H1 (cell line): Measurements from ENCODE around the gene CCDC152.

Source experiments
- CEBPB ChIP-seq: IDR thresholded peaks from 2 replicates; pipeline ENCODE4 v1.6.1; 2012; ENCODE audit warnings: low read depth, low read length
- CTCF ChIP-seq, 3 experiments: IDR thresholded peaks; 1 replicate in 2 of 3; 2 replicates in 1 of 3; pipeline versions ENCODE4 v1.5.1 to v1.6.1; 2011; ENCODE audit warnings: low read length in 3 of 3, mild to moderate bottlenecking in 3 of 3, inconsistent platforms in 2 of 3, low read depth in 1 of 3, moderate library complexity in 1 of 3; ENCODE audit not compliant: insufficient read depth in 1 of 3; ENCODE audit errors: control extremely low read depth in 1 of 3
- EGR1 ChIP-seq: IDR thresholded peaks from 2 replicates; pipeline ENCODE4 v1.6.1; 2011; ENCODE audit warnings: low read depth, low read length, borderline replicate concordance
- POLR2A ChIP-seq, 2 experiments: IDR thresholded peaks; 1 replicate in 1 of 2; 2 replicates in 1 of 2; pipeline ENCODE4 v1.6.1; 2011; ENCODE audit warnings: low read depth in 2 of 2, low read length in 2 of 2, mild to moderate bottlenecking in 2 of 2; ENCODE audit errors: control extremely low read depth in 1 of 2
- RFX5 ChIP-seq: IDR thresholded peaks from 2 replicates; pipeline ENCODE4 v1.6.1; 2011; ENCODE audit warnings: low read depth, low read length, improper control_type of control experiment, borderline replicate concordance
- RNF2 ChIP-seq: fragments of 200-900, 300-1000 bp; sonication (generic); IDR thresholded peaks from 2 replicates; pipeline ENCODE4 v1.7.1; 2016; ENCODE audit warnings: borderline replicate concordance, low read depth, mild to moderate bottlenecking, antibody characterized with exemption, low read length; ENCODE audit not compliant: poor library complexity, severe bottlenecking; ENCODE audit errors: missing control alignments
- TEAD4 ChIP-seq: IDR thresholded peaks from 2 replicates; pipeline ENCODE4 v1.6.1; 2012; ENCODE audit warnings: low read depth, low read length, inconsistent platforms, mixed read lengths

DNA sequence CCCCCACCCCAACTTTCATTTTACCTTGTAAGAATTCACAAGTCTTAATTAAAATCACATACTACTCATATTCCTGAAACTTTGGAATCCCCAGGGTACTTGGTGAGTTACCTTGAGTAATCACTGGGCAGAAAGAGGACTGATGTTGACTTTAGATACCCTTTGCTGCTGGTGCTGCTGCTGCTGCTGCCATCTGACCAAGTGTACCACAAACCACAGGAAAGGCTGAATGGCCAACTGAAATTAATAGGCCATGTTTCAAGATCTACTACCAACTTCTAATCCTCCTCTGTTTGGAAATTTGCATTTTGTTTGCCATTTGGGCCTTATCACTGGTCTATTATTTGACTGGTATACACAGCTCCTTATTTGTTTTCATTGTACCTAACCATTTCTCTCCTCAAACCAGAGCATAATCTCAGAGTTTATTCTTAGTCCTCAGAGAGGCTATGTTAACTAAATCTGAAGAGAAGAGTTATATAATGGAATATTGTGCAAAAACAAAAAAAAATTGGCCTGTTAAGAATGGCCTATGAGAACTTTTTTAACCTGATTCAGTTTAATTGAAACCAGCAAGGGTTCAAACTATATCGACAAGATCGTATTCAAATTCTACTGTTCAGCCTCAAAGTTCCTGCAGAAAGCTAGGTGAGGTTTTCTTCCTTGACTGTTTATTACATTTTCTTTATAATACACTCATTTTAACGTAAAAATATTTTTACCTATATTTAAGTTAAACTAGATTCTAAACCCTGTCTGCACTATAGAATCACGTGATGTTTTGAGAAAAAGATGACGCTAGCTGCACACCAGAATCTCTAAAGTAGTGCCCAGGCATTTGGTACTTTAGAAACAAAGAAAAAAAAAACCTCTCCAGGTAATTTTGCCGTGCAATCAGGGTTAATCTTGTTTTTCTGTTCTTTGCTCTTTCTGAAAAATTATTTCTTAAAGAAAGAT is 41.9 kb downstream of the CCDC152 start:
- TF ChIP-seq CTCF (IDR thresholded peaks at IDR 0.05; ENCODE audit: control extremely low read depth in 1 of 3, insufficient read depth in 1 of 3, low read depth in 1 of 3, low read length in 3 of 3) (no peak), TEAD4 (no peak), POLR2A (IDR thresholded peaks at IDR 0.05; ENCODE audit: control extremely low read depth in 1 of 2, low read depth in 2 of 2, low read length in 2 of 2) (no peak), RNF2 (no peak), EGR1 (no peak), RFX5 (no peak), CEBPB (no peak)
